ENCODE data around the gene MB. TPM values are rescaled to one million over a fixed set of nuclear protein-coding genes. Genes with fewer than 3 reads are reported as not detected.
A peak's percentile ranks its signal among the peaks of the same experiment; 100 is the strongest.

MB gene
- total and polyA plus RNA-seq, 2 experiments from 2014 or later: not detected

DNA sequence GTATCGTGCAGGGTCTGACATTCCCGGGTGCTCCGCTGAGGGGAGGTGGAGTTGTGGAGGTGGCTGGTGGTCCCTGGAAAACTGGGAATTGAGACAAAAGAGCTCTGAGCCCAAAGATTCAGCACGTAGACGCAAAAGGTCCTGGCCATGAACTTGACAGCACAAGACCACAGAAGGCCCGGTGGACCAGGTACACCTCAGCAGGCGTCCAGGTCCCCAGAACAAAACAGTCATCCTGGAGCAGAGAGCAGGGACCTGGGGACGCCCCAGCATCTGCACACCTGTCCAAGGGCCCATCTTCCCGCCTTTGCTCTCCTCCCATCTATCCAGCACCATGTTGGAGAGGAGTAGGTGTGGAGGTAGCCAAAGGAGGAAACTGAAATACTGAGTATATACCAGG is 13.8 kb upstream of the MB start (continued):
- no peak for TF ChIP-seq EZH2 (IDR thresholded peaks at IDR 0.05; ENCODE audit: low read depth, unreplicated experiment)
- TF ChIP-seq, protein P1, sequence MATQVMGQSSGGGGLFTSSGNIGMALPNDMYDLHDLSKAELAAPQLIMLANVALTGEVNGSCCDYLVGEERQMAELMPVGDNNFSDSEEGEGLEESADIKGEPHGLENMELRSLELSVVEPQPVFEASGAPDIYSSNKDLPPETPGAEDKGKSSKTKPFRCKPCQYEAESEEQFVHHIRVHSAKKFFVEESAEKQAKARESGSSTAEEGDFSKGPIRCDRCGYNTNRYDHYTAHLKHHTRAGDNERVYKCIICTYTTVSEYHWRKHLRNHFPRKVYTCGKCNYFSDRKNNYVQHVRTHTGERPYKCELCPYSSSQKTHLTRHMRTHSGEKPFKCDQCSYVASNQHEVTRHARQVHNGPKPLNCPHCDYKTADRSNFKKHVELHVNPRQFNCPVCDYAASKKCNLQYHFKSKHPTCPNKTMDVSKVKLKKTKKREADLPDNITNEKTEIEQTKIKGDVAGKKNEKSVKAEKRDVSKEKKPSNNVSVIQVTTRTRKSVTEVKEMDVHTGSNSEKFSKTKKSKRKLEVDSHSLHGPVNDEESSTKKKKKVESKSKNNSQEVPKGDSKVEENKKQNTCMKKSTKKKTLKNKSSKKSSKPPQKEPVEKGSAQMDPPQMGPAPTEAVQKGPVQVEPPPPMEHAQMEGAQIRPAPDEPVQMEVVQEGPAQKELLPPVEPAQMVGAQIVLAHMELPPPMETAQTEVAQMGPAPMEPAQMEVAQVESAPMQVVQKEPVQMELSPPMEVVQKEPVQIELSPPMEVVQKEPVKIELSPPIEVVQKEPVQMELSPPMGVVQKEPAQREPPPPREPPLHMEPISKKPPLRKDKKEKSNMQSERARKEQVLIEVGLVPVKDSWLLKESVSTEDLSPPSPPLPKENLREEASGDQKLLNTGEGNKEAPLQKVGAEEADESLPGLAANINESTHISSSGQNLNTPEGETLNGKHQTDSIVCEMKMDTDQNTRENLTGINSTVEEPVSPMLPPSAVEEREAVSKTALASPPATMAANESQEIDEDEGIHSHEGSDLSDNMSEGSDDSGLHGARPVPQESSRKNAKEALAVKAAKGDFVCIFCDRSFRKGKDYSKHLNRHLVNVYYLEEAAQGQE (IDR thresholded peaks at IDR 0.05; ENCODE audit: unreplicated experiment): no peak

DNA sequence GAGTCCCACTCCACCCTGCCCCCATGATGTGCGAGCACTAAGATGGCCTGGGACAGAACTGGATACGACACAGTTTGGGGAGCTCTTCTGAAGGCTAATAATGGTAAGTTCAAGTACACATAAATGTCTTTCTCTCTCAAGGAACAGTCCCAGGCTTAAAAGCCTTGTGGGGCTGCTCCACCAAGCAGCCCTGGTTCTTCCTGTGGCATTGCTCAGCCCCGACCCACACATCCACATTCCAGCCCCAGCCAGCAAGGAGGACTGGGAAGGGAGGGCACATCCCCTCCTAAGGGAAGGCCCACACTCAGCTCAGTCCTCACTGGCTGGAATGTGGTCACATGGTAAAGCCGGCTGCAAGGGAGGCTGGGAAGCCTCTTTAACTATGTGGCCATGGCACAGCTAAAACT is 13.3 kb upstream of the MB start:
- no peak overlapping the region for H3K4me3 ChIP-seq
- no peak overlapping the region for H3K27ac ChIP-seq (ENCODE audit: low read depth)
- no peak overlapping the region for H3K27ac Mint-ChIP-seq
- no peak overlapping the region for H3K4me2 ChIP-seq
- H2AFZ ChIP-seq: 0 out of 2 replicates have a peak overlapping the region, but pooled peaks have one; percentile 35
- no peak for ATAC-seq
- H3K27me3 Mint-ChIP-seq (ENCODE audit: insufficient read depth, low read depth, poor library complexity): peaks cover 23% of the 10 kb centered on the region
- no peaks in the 10 kb centered on the region; the same call in 1 of the 2 replicates for H3K4me1 ChIP-seq (ENCODE audit: insufficient read depth)
- peak; percentile 39 for DNase-seq (ENCODE audit: low spot score)
- H3K9me3 Mint-ChIP-seq: peaks cover 4% of the 10 kb centered on the region
- H3K36me3 Mint-ChIP-seq (ENCODE audit: low read depth): no peaks in the 10 kb centered on the region; the same call in 2 of the 3 replicates
- no peaks in the 10 kb centered on the region for H3K36me3 ChIP-seq (ENCODE audit: insufficient read depth)
- H4K20me1 ChIP-seq (replicated peaks; ENCODE audit: insufficient read depth): no peaks in the 10 kb centered on the region
- H3F3A ChIP-seq (replicated peaks; ENCODE audit: low read depth): no peaks in the 10 kb centered on the region
- no peak overlapping the region for H3K4me3 Mint-ChIP-seq
- H3K79me2 ChIP-seq (replicated peaks; ENCODE audit: insufficient read depth): no peaks in the 10 kb centered on the region
- peaks cover 26% of the 10 kb centered on the region for H3K4me1 Mint-ChIP-seq
- no peaks in the 10 kb centered on the region for H3K27me3 ChIP-seq (ENCODE audit: insufficient read depth)
- no peaks in the 10 kb centered on the region for H3K9me2 ChIP-seq (ENCODE audit: insufficient read depth)
- TF ChIP-seq NANOG (IDR thresholded peaks at IDR 0.05; ENCODE audit: borderline replicate concordance): no peak
- no peak for TF ChIP-seq CREB1 (CRISPR knock-in tag; IDR thresholded peaks at IDR 0.05; ENCODE audit: low read depth)
- TF ChIP-seq ZNF114 (CRISPR knock-in tag; IDR thresholded peaks at IDR 0.05): no peak
- TF ChIP-seq EZH2phosphoT487 (IDR thresholded peaks at IDR 0.05; ENCODE audit: unreplicated experiment): no peak
- no peak for TF ChIP-seq EZH2 (IDR thresholded peaks at IDR 0.05; ENCODE audit: low read depth, unreplicated experiment)
- TF ChIP-seq, protein P1 (IDR thresholded peaks at IDR 0.05; ENCODE audit: unreplicated experiment): no peak
- TF ChIP-seq POLR2AphosphoS5 (IDR thresholded peaks at IDR 0.05; ENCODE audit: low read depth): no peak
- TF ChIP-seq, protein P2, sequence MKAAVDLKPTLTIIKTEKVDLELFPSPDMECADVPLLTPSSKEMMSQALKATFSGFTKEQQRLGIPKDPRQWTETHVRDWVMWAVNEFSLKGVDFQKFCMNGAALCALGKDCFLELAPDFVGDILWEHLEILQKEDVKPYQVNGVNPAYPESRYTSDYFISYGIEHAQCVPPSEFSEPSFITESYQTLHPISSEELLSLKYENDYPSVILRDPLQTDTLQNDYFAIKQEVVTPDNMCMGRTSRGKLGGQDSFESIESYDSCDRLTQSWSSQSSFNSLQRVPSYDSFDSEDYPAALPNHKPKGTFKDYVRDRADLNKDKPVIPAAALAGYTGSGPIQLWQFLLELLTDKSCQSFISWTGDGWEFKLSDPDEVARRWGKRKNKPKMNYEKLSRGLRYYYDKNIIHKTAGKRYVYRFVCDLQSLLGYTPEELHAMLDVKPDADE (IDR thresholded peaks at IDR 0.05): no peak
- TF ChIP-seq, protein P3, sequence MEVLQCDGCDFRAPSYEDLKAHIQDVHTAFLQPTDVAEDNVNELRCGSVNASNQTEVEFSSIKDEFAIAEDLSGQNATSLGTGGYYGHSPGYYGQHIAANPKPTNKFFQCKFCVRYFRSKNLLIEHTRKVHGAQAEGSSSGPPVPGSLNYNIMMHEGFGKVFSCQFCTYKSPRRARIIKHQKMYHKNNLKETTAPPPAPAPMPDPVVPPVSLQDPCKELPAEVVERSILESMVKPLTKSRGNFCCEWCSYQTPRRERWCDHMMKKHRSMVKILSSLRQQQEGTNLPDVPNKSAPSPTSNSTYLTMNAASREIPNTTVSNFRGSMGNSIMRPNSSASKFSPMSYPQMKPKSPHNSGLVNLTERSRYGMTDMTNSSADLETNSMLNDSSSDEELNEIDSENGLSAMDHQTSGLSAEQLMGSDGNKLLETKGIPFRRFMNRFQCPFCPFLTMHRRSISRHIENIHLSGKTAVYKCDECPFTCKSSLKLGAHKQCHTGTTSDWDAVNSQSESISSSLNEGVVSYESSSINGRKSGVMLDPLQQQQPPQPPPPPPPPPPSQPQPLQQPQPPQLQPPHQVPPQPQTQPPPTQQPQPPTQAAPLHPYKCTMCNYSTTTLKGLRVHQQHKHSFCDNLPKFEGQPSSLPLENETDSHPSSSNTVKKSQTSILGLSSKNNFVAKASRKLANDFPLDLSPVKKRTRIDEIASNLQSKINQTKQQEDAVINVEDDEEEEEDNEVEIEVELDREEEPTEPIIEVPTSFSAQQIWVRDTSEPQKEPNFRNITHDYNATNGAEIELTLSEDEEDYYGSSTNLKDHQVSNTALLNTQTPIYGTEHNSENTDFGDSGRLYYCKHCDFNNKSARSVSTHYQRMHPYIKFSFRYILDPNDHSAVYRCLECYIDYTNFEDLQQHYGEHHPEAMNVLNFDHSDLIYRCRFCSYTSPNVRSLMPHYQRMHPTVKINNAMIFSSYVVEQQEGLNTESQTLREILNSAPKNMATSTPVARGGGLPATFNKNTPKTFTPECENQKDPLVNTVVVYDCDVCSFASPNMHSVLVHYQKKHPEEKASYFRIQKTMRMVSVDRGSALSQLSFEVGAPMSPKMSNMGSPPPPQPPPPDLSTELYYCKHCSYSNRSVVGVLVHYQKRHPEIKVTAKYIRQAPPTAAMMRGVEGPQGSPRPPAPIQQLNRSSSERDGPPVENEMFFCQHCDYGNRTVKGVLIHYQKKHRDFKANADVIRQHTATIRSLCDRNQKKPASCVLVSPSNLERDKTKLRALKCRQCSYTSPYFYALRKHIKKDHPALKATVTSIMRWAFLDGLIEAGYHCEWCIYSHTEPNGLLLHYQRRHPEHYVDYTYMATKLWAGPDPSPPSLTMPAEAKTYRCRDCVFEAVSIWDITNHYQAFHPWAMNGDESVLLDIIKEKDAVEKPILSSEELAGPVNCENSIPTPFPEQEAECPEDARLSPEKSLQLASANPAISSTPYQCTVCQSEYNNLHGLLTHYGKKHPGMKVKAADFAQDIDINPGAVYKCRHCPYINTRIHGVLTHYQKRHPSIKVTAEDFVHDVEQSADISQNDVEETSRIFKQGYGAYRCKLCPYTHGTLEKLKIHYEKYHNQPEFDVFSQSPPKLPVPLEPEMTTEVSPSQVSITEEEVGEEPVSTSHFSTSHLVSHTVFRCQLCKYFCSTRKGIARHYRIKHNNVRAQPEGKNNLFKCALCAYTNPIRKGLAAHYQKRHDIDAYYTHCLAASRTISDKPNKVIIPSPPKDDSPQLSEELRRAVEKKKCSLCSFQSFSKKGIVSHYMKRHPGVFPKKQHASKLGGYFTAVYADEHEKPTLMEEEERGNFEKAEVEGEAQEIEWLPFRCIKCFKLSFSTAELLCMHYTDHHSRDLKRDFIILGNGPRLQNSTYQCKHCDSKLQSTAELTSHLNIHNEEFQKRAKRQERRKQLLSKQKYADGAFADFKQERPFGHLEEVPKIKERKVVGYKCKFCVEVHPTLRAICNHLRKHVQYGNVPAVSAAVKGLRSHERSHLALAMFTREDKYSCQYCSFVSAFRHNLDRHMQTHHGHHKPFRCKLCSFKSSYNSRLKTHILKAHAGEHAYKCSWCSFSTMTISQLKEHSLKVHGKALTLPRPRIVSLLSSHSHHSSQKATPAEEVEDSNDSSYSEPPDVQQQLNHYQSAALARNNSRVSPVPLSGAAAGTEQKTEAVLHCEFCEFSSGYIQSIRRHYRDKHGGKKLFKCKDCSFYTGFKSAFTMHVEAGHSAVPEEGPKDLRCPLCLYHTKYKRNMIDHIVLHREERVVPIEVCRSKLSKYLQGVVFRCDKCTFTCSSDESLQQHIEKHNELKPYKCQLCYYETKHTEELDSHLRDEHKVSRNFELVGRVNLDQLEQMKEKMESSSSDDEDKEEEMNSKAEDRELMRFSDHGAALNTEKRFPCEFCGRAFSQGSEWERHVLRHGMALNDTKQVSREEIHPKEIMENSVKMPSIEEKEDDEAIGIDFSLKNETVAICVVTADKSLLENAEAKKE (CRISPR knock-in tag; IDR thresholded peaks at IDR 0.05): no peak
- no peak for TF ChIP-seq ZNF331 (CRISPR knock-in tag; IDR thresholded peaks at IDR 0.05; ENCODE audit: low read depth)
